ENCODE measurements around the gene RFNG. TPM values are rescaled to one million over a fixed set of nuclear protein-coding genes. Genes with fewer than 3 reads are reported as not detected.

Gene RFNG
- total and polyA plus RNA-seq, 2 of the 13 experiments (the other 11 are each of a cell fraction or from before 2014, with no cell fraction given) = 61.4 to 64.0 TPM

GRCh38 chr17:82037092-82037888 is 14.3 kb downstream of the RFNG start, which contains the start of gene DCXR (continued):
- TF ChIP-seq PATZ1 (CRISPR knock-in tag; IDR thresholded peaks at IDR 0.05) (peak; percentile 81), CENPX (CRISPR knock-in tag; IDR thresholded peaks at IDR 0.05) (no peak), ZBTB39 (CRISPR knock-in tag; IDR thresholded peaks at IDR 0.05) (no peak; the same call in 1 of the 2 replicates), TBL1XR1 (IDR thresholded peaks at IDR 0.05; ENCODE audit: borderline replicate concordance, low read length, partially characterized antibody) (no peak), GMEB2 (CRISPR knock-in tag; IDR thresholded peaks at IDR 0.05; ENCODE audit: low read depth) (no peak), BCL3 (CRISPR knock-in tag; IDR thresholded peaks at IDR 0.05) (peak; percentile 92), ZBTB37 (CRISPR knock-in tag; IDR thresholded peaks at IDR 0.05) (no peak), MEIS2 (CRISPR knock-in tag; IDR thresholded peaks at IDR 0.05) (peak; percentile 93), ZBTB1 (CRISPR knock-in tag; IDR thresholded peaks at IDR 0.05; ENCODE audit: borderline replicate concordance) (no peak), ZNF350 (CRISPR knock-in tag; IDR thresholded peaks at IDR 0.05; ENCODE audit: borderline replicate concordance, low read depth) (peak; percentile 39; the same call in 1 of the 2 replicates), ZNF18 (CRISPR knock-in tag; IDR thresholded peaks at IDR 0.05; ENCODE audit: insufficient replicate concordance) (peak; percentile 47), CBX2 (IDR thresholded peaks at IDR 0.05; ENCODE audit: low read depth, low read length) (no peak), CBX2 (CRISPR knock-in tag; IDR thresholded peaks at IDR 0.05; ENCODE audit: low read depth) (no peak), HOXA5 (CRISPR knock-in tag; IDR thresholded peaks at IDR 0.05) (0 out of 2 replicates have a peak, but pooled peaks have one; percentile 50), ZNF775 (CRISPR knock-in tag; IDR thresholded peaks at IDR 0.05; ENCODE audit: borderline replicate concordance) (no peak), CBX5 (CRISPR knock-in tag; IDR thresholded peaks at IDR 0.05; ENCODE audit: borderline replicate concordance) (peak; percentile 81)
